B cell (primary cell): ENCODE measurements around the gene NELL1. TPM values are rescaled to one million over a fixed set of nuclear protein-coding genes. Genes with fewer than 3 reads are reported as not detected.

Experiments used
- ATAC-seq: fragments of 200-7000 bp; cut with Tn5 transposase; one replicate; pipeline ENCODE4 v1.10.0; 2021; ENCODE audit warnings: low read depth, mild to moderate bottlenecking, moderate number of reproducible peaks, moderate library complexity
- CTCF ChIA-PET: fragments of 350-600 bp; sonication (Branson Sonifier 250); formaldehyde crosslinking; loops from one replicate; lab custom pipeline; 2021; ENCODE audit warnings: antibody characterized with exemption, inconsistent platforms; lab: Charles Lee
- POLR2A ChIA-PET: fragments of 350-600 bp; sonication (Branson Sonifier 250); formaldehyde crosslinking; loops from one replicate; lab custom pipeline; 2021; ENCODE audit warnings: antibody characterized with exemption; lab: Charles Lee
- DNase-seq: peaks from one replicate; pipeline ENCODE4 v3.0.0; 2013
- H2AFZ ChIP-seq: 2 replicates; pipeline ENCODE4 v1.6.1; 2012; ENCODE audit warnings: mild to moderate bottlenecking, low read depth, low read length; ENCODE audit not compliant: insufficient read depth, poor library complexity, severe bottlenecking
- H3K27ac ChIP-seq, 2 donors: 1 replicate in 1 of 2; 2 replicates in 1 of 2; pipeline ENCODE4 v1.5.1; 2012 to 2013; ENCODE audit warnings: low read length in 2 of 2, mild to moderate bottlenecking in 2 of 2, moderate library complexity in 1 of 2
- H3K27me3 ChIP-seq, 4 experiments: fragments of 200-600 bp in 1 of 4; sonication (generic) in 1 of 4; replicated peaks in 1 of 4; 1 replicate in 2 of 4; 2 replicates in 2 of 4; pipeline versions ENCODE4 v1.6.1 to v1.7.0; 2013 to 2016; ENCODE audit warnings: low read length in 3 of 4, mild to moderate bottlenecking in 2 of 4, mixed read lengths in 1 of 4, moderate library complexity in 1 of 4; ENCODE audit not compliant: insufficient read depth in 4 of 4, control insufficient read depth in 3 of 4; ENCODE audit errors: control extremely low read depth in 1 of 4
- H3K36me3 ChIP-seq, 2 experiments: replicated peaks in 1 of 2; 1 replicate in 1 of 2; 2 replicates in 1 of 2; pipeline versions ENCODE4 v1.6.1 to v1.7.1; 2013; ENCODE audit warnings: low read length in 1 of 2; ENCODE audit not compliant: insufficient read depth in 2 of 2, control insufficient read depth in 1 of 2; ENCODE audit errors: control extremely low read depth in 1 of 2, extremely low read depth in 1 of 2
- H3K4me1 ChIP-seq, 2 donors: fragments of 200-600 bp in 1 of 2; sonication (generic) in 1 of 2; 1 replicate in 1 of 2; 2 replicates in 1 of 2; pipeline versions ENCODE4 v1.5.1 to v1.6.1; 2013 to 2017; ENCODE audit warnings: low read length in 2 of 2; ENCODE audit not compliant: control insufficient read depth in 2 of 2, insufficient read depth in 2 of 2
- H3K4me2 ChIP-seq: replicated peaks from 2 replicates; pipeline ENCODE3; 2012; ENCODE audit warnings: mild to moderate bottlenecking, low read depth, low read length; ENCODE audit not compliant: poor library complexity, severe bottlenecking
- H3K4me3 ChIP-seq, 5 experiments: fragments of 200-600 bp in 1 of 5; sonication (generic) in 1 of 5; 1 replicate in 3 of 5; 2 replicates in 2 of 5; pipeline versions ENCODE4 v1.5.1 to v1.7.0; 2011 to 2016; ENCODE audit warnings: low read length in 4 of 5, mild to moderate bottlenecking in 4 of 5, low read depth in 2 of 5, control low read depth in 1 of 5, moderate library complexity in 1 of 5; ENCODE audit not compliant: insufficient read depth in 1 of 5; ENCODE audit errors: control extremely low read depth in 1 of 5, extremely low read depth in 1 of 5
- H3K79me2 ChIP-seq: fragments of 200-600 bp; sonication (generic); one replicate; pipeline ENCODE4 v1.6.0; 2016; ENCODE audit warnings: low read length; ENCODE audit not compliant: control insufficient read depth, insufficient read depth
- H3K9ac ChIP-seq: fragments of 200-600 bp; sonication (generic); 2 replicates; pipeline ENCODE4 v1.6.1; 2017; ENCODE audit warnings: mild to moderate bottlenecking, low read length, moderate library complexity
- H3K9me3 ChIP-seq, 3 donors: one replicate each; pipeline versions ENCODE4 v1.6.1 to v1.7.1; 2013; ENCODE audit warnings: low read length in 2 of 3; ENCODE audit not compliant: control insufficient read depth in 2 of 3, insufficient read depth in 1 of 3; ENCODE audit errors: control extremely low read depth in 1 of 3
- H4K20me1 ChIP-seq: 2 replicates; pipeline ENCODE4 v1.6.0; 2012; ENCODE audit warnings: mild to moderate bottlenecking, low read length; ENCODE audit not compliant: insufficient read depth, control insufficient read depth, poor library complexity, severe bottlenecking
- H3K27ac Mint-ChIP-seq: one replicate; pipeline ENCODE4 v1.8.0; 2021; ENCODE audit warnings: mixed read lengths
- H3K27me3 Mint-ChIP-seq: one replicate; pipeline ENCODE4 v1.8.0; 2021; ENCODE audit warnings: mixed read lengths
- H3K4me1 Mint-ChIP-seq: one replicate; pipeline ENCODE4 v1.8.0; 2021; ENCODE audit warnings: mixed read lengths
- H3K4me3 Mint-ChIP-seq: one replicate; pipeline ENCODE4 v1.8.0; 2021; ENCODE audit warnings: mixed read lengths
- H3K9me3 Mint-ChIP-seq: one replicate; pipeline ENCODE4 v1.8.0; 2022; ENCODE audit warnings: mixed read lengths; ENCODE audit not compliant: insufficient read depth
- CTCF ChIP-seq: fragments of 200-600 bp; IDR thresholded peaks from one replicate; pipeline ENCODE4 v1.8.0; 2022; ENCODE audit warnings: antibody characterized with exemption, mild to moderate bottlenecking
- EZH2 ChIP-seq: IDR thresholded peaks from 2 replicates; pipeline ENCODE4 v1.6.1; 2012; ENCODE audit warnings: borderline replicate concordance, low read depth, mild to moderate bottlenecking, moderate library complexity, low read length; ENCODE audit not compliant: insufficient read depth, poor library complexity, severe bottlenecking
- WGBS: methylation state at CpG from one replicate; pipeline ENCODE4 v1.1.5; 2013; ENCODE audit warnings: missing lambda C conversion rate; ENCODE audit not compliant: insufficient coverage; 5-methylcytosine and 5-hydroxymethylcytosine counted together
- intact Hi-C: fragments of 100-400 bp; cut with micrococcal nuclease; formaldehyde crosslinking; loops from one replicate; pipeline ENCODE4 v1.10.0; 2022
- polyA plus RNA-seq: library from polyadenylated mRNA; depleted of rRNA; stranded (reverse); fragments of >200 nt; gene quantifications from 2 replicates; pipeline ENCODE4 v1.2.3, GENCODE V29; 2012
- total RNA-seq, 2 donors: library from RNA; stranded (reverse); fragments of 120-200 nt in 1 of 2; gene quantifications; 1 replicate in 1 of 2; 2 replicates in 1 of 2; pipeline versions ENCODE4 v1.2.3 to v1.2.4, GENCODE V29; 2013 to 2022

The NELL1 gene
- total and polyA plus RNA-seq, 2 donors (not counting 1 experiment from before 2014, with no cell fraction given) = not detected

- intact Hi-C loops = no loop called here
- no peak for TF ChIP-seq CTCF
- no peak for TF ChIP-seq EZH2
- no peak overlapping the region for H3K27ac ChIP-seq
- H4K20me1 ChIP-seq = no peaks in the 10 kb centered on the region
- H3K9me3 Mint-ChIP-seq = no peaks in the 10 kb centered on the region
- no peaks in the 10 kb centered on the region for H3K9me3 ChIP-seq
- ATAC-seq = no peak
- H3K9ac ChIP-seq = no peak overlapping the region
- no peaks in the 10 kb centered on the region for H3K79me2 ChIP-seq
- H3K4me1 Mint-ChIP-seq = no peaks in the 10 kb centered on the region
- H3K4me1 ChIP-seq = no peaks in the 10 kb centered on the region
- no peaks in the 10 kb centered on the region for H3K27me3 ChIP-seq
- no peak overlapping the region for H3K27ac Mint-ChIP-seq
- no peak overlapping the region for H2AFZ ChIP-seq
- ChIA-PET CTCF (no interaction called here), POLR2A (no interaction called here)
- H3K27me3 Mint-ChIP-seq = no peaks in the 10 kb centered on the region
- no peaks in the 10 kb centered on the region for H3K36me3 ChIP-seq
- no peak for DNase-seq
- no peak overlapping the region for H3K4me2 ChIP-seq
- H3K4me3 ChIP-seq = no peak overlapping the region
- H3K4me3 Mint-ChIP-seq = no peak overlapping the region
Measured at GRCh38 chr11:21470521-21470920, 801.1 kb downstream of the NELL1 start.

- Mint-ChIP-seq H3K27ac (no peak overlapping the region), H3K4me1 (no peaks in the 10 kb centered on the region), H3K4me3 (no peak overlapping the region), H3K27me3 (no peaks in the 10 kb centered on the region), H3K9me3 (no peaks in the 10 kb centered on the region)
- no peak overlapping the region for H3K27ac ChIP-seq
- intact Hi-C loops = no loop called here
- ATAC-seq = no peak
- H3K4me2 ChIP-seq = no peak overlapping the region
- ChIA-PET CTCF (no interaction called here), POLR2A (no interaction called here)
- 80% methylated on average over 1 of the region's 3 CpGs for WGBS
- TF ChIP-seq EZH2 (no peak), CTCF (no peak)
- H3K9me3 ChIP-seq = no peaks in the 10 kb centered on the region
- no peaks in the 10 kb centered on the region for H3K36me3 ChIP-seq
- H3K4me1 ChIP-seq = no peaks in the 10 kb centered on the region
- H2AFZ ChIP-seq = no peak overlapping the region
- no peak for DNase-seq
- H3K79me2 ChIP-seq = no peaks in the 10 kb centered on the region
- H3K27me3 ChIP-seq = no peaks in the 10 kb centered on the region
- no peak overlapping the region for H3K9ac ChIP-seq
- H3K4me3 ChIP-seq = no peak overlapping the region
- H4K20me1 ChIP-seq = no peaks in the 10 kb centered on the region
Measured at GRCh38 chr11:21472261-21472660, 802.9 kb downstream of the NELL1 start.
